ENCODE measurements around the gene SLFN12L. TPM values are rescaled to one million over a fixed set of nuclear protein-coding genes. Genes with fewer than 3 reads are reported as not detected.

Gene SLFN12L
- total RNA-seq, 1 experiment from 2014 or later, result not detected

DNA sequence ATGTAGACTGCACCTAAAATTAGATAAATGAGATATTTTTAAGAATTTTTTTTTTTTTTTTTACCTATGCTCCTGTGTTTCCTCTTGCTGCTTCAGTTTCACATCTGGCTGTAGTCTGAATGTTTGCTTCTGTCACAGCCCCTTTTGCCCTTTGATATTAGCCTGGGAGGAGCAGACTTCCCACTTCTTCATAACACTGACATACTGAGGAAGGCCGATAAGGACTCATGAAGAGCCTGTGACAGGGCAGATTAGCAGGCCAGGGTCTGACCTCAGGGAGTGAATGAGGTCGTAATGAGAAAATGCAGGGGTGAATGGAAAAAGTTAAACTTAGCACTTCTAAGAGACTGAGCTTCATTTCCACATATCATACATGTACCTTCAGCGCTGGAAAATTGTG, 23.2 kb upstream of the SLFN12L start, which contains the start of gene SLFN14:
Gene SLFN14 (minus strand): TSS at position 117 of the 400 bp plus-strand sequence. CDS start 2,757 bp downstream, outside the sequence.
- DNase-seq, result no peak
- no peaks in the 10 kb centered on the region for H3K36me3 Mint-ChIP-seq (ENCODE audit: insufficient read depth in 1 of 3, low read depth in 3 of 3)
- WGBS (ENCODE audit: extremely low coverage, insufficient read length, low lambda C conversion rate), result no CpG with 5 or more reads among the region's 3 CpGs
- H3K4me2 ChIP-seq (ENCODE audit: insufficient read depth, insufficient read length, low read length), result no peak within 1 kb of the TSS
- no peak within 1 kb of the TSS for H4K8ac ChIP-seq (replicated peaks; ENCODE audit: insufficient read length, low read depth, low read length)
- H3K9ac ChIP-seq (ENCODE audit: extremely low read depth, insufficient read length, low read length), result no peak within 1 kb of the TSS
- no peak within 1 kb of the TSS for H3K4ac ChIP-seq (ENCODE audit: low read depth, low read length)
- no peak within 1 kb of the TSS for H2BK120ac ChIP-seq (ENCODE audit: low read depth, low read length, poor library complexity, severe bottlenecking)
- H2BK15ac ChIP-seq (ENCODE audit: low read depth, low read length), result no peak within 1 kb of the TSS
- no peak within 1 kb of the TSS for H2BK20ac ChIP-seq (ENCODE audit: low read depth, low read length, poor library complexity, severe bottlenecking)
- H2BK12ac ChIP-seq (ENCODE audit: insufficient read length, low read depth, low read length), result no peak within 1 kb of the TSS
- no peak within 1 kb of the TSS for H3K18ac ChIP-seq (ENCODE audit: insufficient read length, low read depth, low read length)
- H3K27me3 Mint-ChIP-seq (ENCODE audit: low read depth), result peaks cover 27% of the 10 kb centered on the region
- H2AFZ ChIP-seq (ENCODE audit: low read length), result no peak within 1 kb of the TSS
- no peaks in the 10 kb centered on the region for H3K4me1 Mint-ChIP-seq
- no peak within 1 kb of the TSS; a peak in 1 of 5 replicates for H3K4me3 Mint-ChIP-seq
- no peaks in the 10 kb centered on the region for H3K9me3 ChIP-seq (ENCODE audit: control insufficient read depth, low read depth, low read length)
- no peaks in the 10 kb centered on the region for H3K79me1 ChIP-seq (ENCODE audit: insufficient read depth, low read depth, low read length, poor library complexity, severe bottlenecking)
- H3K4me1 ChIP-seq (ENCODE audit: insufficient read depth, low read length), result no peaks in the 10 kb centered on the region
- no peak within 1 kb of the TSS for H3K14ac ChIP-seq (ENCODE audit: insufficient read depth, low read length)
- no peak within 1 kb of the TSS for H2AK5ac ChIP-seq (ENCODE audit: insufficient read length, low read length)
- no peaks in the 10 kb centered on the region for H3K27me3 ChIP-seq (ENCODE audit: insufficient read depth, low read length)
- H4K5ac ChIP-seq (ENCODE audit: insufficient read length, low read depth, low read length), result no peak within 1 kb of the TSS
- no peak within 1 kb of the TSS for H4K91ac ChIP-seq (ENCODE audit: insufficient read length, low read depth, low read length)
- H3T11ph ChIP-seq (ENCODE audit: low read length), result no peak within 1 kb of the TSS
- H3K9me3 Mint-ChIP-seq, result no peaks in the 10 kb centered on the region
- H3K23me2 ChIP-seq (ENCODE audit: insufficient read length, low read depth, low read length, poor library complexity, severe bottlenecking), result no peaks in the 10 kb centered on the region
- TF ChIP-seq, protein P1, sequence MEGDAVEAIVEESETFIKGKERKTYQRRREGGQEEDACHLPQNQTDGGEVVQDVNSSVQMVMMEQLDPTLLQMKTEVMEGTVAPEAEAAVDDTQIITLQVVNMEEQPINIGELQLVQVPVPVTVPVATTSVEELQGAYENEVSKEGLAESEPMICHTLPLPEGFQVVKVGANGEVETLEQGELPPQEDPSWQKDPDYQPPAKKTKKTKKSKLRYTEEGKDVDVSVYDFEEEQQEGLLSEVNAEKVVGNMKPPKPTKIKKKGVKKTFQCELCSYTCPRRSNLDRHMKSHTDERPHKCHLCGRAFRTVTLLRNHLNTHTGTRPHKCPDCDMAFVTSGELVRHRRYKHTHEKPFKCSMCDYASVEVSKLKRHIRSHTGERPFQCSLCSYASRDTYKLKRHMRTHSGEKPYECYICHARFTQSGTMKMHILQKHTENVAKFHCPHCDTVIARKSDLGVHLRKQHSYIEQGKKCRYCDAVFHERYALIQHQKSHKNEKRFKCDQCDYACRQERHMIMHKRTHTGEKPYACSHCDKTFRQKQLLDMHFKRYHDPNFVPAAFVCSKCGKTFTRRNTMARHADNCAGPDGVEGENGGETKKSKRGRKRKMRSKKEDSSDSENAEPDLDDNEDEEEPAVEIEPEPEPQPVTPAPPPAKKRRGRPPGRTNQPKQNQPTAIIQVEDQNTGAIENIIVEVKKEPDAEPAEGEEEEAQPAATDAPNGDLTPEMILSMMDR (conservative IDR thresholded peaks at IDR 0.05), result no peak
- H3K27ac ChIP-seq (ENCODE audit: insufficient read length, low read depth, low read length), result no peak within 1 kb of the TSS
- no peak within 1 kb of the TSS for H2BK5ac ChIP-seq (ENCODE audit: insufficient read length, low read length)
- H3K79me2 ChIP-seq (ENCODE audit: insufficient read depth, low read length), result no peaks in the 10 kb centered on the region
- peaks cover 3% of the 10 kb centered on the region for H4K20me1 ChIP-seq (ENCODE audit: control insufficient read depth, insufficient read depth, insufficient read length)
- no peak within 1 kb of the TSS for H3K56ac ChIP-seq (ENCODE audit: insufficient read length, low read depth, low read length)
- no peak within 1 kb of the TSS for H3K27ac Mint-ChIP-seq
- H3K23ac ChIP-seq (ENCODE audit: insufficient read length, low read depth, low read length), result no peak within 1 kb of the TSS
